ENCODE results near the gene KCTD10. TPM values are rescaled to one million over a fixed set of nuclear protein-coding genes. Genes with fewer than 3 reads are reported as not detected.
A peak's percentile ranks its signal among the peaks of the same experiment; 100 is the strongest.
"Not testable (repeated sequence)": the region's sequence is repeated elsewhere in the genome, so short reads cannot be mapped to it uniquely, and the experiment has no call there.

The KCTD10 gene
- total RNA-seq, 1 donor = 36.9 TPM

- DNase-seq (ENCODE audit: low read depth in 2 of 3, low spot score in 2 of 3) = no peak
Observed at GRCh38 chr12:109475121-109475520, 2.0 kb downstream of the KCTD10 start.

GRCh38 chr12:109473526-109474270 lies 3.4 kb downstream of the KCTD10 start:
- not testable (repeated sequence) for DNase-seq (ENCODE audit: low read depth in 2 of 3, low spot score in 2 of 3)

GRCh38 chr12:109473006-109473405 lies 4.1 kb downstream of the KCTD10 start:
- DNase-seq (ENCODE audit: low read depth in 2 of 3, low spot score in 2 of 3) = no peak

DNA sequence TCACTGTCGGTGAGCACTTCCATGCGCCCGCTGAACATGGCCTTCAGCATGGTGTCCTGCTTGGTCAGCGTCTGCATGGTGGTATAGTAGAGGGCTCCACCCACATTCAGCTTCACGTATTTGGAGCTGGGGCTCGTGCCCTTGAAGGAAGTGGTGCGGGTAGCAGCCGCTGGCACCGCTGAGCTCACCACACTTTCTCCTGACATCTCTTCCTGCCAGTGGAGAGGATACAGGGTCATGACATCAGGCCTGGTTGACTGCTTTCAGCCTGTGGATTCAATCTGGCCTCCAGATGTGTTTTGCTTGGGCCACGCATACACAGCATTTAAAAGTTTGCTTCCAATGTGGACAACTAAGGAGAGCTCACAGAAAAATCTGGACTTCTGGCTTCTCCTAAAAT lies 7.6 kb downstream of the KCTD10 start:
- no peak for DNase-seq (ENCODE audit: low read depth in 2 of 3, low spot score in 2 of 3)

DNA sequence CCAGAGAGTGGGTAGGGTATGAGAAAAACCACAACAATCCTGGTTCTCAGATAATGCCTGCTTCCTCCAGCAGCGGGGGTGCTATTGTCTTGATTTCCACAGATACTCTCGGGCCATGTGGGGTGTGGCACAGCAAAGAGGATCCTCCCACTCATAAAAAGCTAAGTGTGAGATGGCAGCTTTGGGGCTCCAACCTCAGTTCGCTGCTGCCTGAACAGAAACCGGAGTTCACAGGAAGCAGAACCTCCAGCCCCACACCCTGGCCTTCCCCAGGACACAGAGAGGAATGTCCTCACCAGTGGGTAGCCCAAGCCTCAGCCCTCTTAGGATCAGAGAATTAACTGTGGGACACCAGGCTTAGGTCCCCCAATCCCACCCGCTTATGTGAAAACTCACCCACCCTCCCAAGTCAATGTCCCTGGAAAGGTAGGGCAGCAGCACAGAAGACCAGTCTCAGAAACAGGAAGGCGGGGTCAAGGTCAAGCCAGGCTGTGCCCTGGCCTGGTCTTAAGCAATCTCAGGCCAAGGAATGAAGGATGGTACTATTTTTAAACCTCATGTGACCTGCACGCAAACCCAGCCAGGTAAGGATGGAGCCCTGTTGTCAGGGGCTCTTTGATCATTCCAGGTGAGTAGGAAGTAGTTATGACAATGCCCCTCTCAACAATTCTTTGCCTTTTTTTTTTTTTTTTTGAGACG lies 9.0 kb downstream of the KCTD10 start:
- peak in 1 of 3 donors; percentile 4 for DNase-seq (ENCODE audit: low read depth in 2 of 3, low spot score in 2 of 3)

DNA sequence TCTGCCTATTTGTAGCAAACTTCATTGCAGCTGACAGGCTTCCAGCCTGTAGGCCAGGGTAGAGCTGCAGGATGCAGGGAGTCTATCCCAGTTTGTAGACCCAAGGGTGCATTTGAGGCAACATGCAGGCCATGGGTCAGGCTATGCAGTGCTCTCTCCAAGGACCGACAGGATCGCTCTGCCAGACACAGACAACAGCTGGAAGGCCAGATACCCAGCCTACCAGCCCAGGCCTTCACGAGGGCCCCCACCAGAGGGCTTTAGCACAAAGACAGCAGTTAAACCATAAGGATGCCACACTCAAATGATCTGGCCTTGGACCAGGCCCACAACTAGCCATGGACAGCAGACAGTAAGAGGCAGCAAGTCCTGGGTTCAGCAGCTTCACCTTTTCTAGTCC lies 10.3 kb downstream of the KCTD10 start:
- no peak for DNase-seq (ENCODE audit: low read depth in 2 of 3, low spot score in 2 of 3)

GRCh38 chr12:109466305-109466704 lies 10.8 kb downstream of the KCTD10 start:
- no peak for DNase-seq (ENCODE audit: low read depth in 2 of 3, low spot score in 2 of 3)

- no peak for DNase-seq (ENCODE audit: low read depth in 2 of 3, low spot score in 2 of 3)
Observed at GRCh38 chr12:109464642-109465351, 12.3 kb downstream of the KCTD10 start.

GRCh38 chr12:109463756-109464155 lies 13.3 kb downstream of the KCTD10 start:
- DNase-seq (ENCODE audit: low read depth in 2 of 3, low spot score in 2 of 3) = no peak

DNA sequence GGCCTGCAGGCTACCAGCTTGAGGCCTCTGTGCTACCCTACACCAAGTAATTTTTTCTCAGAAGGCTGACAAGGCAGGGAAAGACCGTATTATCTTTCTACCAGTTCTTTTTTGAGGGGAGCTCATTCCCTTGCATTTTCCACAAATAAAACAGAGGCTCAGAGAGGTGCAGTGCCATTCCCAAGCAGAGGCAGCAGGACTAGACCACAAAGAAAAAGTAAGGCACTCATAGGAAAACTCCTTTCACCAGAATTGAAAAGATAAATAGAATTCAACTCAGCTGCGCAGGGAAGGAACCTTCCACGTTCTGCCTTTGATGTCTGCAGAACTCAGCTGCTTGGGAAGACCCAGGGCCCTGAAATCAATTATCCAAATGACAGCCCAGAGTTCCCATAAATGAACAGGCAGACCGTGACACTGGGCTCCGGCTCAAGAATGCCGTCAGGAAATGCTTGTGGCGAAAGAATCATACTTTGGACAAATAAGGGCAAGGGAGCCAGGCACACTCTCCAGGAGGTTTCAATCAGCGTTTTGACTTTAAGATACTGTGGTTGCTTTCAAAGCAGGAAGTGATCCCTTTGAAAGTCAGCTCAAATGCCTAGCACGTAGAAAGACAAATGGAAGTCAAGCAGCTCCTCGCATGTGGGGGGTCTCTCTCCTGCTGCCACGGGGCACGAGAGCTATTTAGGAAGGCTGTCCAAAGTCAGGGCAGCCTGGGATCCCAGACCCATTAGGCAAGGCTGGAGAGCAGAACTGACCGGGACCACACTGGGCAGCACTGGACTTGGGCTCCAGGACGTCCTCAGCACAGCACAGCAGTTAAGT lies 14.0 kb downstream of the KCTD10 start:
- DNase-seq (ENCODE audit: low read depth in 2 of 3, low spot score in 2 of 3) = peak in 1 of 3 donors; percentile 7

DNA sequence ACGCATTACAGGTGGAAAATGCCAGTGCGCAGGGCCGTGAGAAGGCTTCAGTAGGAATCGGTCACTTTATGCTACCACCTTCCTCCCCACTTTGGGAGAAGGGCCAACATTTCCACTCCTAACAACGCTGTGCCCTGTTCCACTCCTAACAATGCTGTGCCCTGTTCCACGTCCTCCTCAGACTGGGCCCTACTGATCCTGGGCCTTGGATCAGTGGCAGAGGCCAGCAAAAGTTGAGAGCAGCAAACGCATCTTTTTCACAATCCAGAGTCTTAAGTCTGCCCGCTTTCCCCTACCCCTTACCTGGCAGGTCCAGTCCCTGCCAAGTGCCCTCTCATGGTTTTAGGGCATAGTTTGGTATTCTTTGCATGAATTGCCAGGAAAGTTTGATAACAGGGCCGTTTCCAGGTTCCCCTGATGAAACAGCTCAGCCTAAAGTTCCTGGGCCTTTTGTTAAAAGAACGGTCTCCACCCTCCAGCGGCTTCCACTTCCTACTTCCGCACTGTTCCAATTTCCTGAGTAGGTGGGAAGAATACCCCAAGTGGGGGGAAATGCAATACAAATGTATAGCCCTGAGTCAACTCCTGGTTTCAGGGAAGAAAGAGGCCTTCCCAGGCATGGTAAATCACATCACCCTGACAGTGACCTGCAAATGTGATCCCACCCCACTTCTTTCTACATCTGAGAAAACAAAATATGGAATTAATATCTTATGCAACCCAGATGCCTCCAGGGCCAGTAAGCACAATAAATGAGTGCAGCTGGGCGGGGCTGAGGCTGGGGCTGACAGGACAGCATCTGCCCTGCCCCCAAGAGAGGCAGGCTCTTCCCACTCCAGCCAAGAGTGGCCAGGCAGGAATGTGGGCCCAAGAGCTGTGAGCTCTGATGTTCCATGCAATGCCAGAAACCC lies 15.0 kb downstream of the KCTD10 start:
- DNase-seq (ENCODE audit: low read depth in 2 of 3, low spot score in 2 of 3) = no peak

DNA sequence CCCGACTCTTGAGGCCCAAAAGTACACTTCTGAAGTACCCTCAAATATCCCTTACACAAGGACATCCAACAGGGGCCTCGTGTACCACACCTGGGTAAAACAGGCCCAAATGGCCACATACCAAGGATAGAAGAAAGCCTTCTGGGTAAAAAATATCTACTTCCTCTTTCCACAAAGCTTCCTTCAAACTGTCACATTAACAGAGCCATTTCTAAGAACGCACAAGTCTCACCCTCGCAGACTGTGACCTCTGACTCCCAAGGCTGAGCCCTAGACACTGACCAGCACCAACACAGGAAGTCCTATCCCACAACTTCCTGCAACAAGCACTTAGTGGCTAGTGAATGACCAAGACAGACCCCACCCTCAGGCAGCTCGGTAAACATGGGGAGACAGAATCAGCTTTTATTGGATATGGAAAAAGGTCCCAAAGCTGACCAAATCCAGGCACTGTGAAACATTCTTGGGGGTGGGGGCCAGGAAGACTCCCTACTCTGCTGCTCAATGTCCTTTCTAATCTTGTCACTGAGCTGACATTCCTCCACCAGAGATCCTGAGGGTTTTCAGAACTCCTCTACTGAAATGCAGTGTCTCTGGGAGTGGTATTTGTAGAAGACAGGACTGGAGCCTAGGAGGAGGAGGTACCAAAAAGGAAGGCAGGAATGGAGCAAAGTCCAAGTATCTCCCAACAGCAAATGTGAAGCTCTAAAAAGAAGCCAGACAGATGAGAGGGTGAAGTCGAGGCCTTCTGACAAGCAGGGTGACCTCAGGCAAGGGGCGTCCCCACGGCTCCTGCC lies 15.9 kb downstream of the KCTD10 start:
- DNase-seq (ENCODE audit: low read depth in 2 of 3, low spot score in 2 of 3) = peak in 2 of 3 donors; percentile 17 to 39

GRCh38 chr12:109460538-109460937 lies 16.6 kb downstream of the KCTD10 start:
- no peak for DNase-seq (ENCODE audit: low read depth in 2 of 3, low spot score in 2 of 3)

- no peak for DNase-seq (ENCODE audit: low read depth in 2 of 3, low spot score in 2 of 3)
Observed at GRCh38 chr12:109459247-109459646, 17.9 kb downstream of the KCTD10 start.

GRCh38 chr12:109458771-109459208 lies 18.3 kb downstream of the KCTD10 start:
- no peak for DNase-seq (ENCODE audit: low read depth in 2 of 3, low spot score in 2 of 3)

DNA sequence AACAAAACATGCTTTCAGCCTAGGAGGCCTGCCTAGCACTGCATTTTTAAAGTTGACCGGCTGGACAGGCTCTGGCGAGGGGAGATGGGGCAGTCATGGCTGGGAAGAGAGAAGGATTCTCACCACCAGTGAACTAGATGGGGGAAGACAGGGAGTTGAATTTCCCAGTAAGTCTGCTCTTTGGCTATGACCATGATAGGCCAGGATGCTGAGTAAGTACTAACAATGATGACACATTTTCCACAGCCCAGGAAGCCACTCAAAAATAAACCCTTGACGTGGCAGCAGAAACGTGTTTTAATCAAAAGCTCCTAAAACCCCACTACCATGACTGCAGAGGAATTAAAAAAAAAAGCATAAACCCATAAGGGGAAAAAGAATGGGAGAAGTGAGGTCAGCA lies 19.0 kb downstream of the KCTD10 start:
- DNase-seq (ENCODE audit: low read depth in 2 of 3, low spot score in 2 of 3) = no peak

- no peak for DNase-seq (ENCODE audit: low read depth in 2 of 3, low spot score in 2 of 3)
Observed at GRCh38 chr12:109455706-109456105, 21.4 kb downstream of the KCTD10 start.

- no peak for DNase-seq (ENCODE audit: low read depth in 2 of 3, low spot score in 2 of 3)
Observed at GRCh38 chr12:109452489-109452888, 24.6 kb downstream of the KCTD10 start.

DNA sequence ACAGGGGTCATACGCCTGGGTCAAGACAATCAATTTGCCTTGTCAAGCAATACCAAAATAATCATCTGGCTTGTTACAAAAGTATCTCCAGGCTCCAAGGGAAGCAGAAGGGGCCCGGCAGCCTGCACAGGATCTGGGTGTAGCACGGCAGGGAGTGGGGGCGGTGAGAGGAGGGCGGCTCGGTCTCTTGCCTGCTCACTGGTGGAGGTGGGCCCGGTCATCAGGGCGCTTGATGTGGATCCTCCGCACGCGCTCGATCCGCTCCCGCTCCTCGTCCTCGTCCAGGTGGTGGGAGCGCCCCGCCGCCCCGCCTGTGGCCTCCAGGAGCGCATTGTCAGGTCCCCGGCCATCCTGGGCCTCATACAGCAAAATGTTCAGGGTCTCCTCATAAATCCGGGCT lies 25.7 kb downstream of the KCTD10 start:
- no peak for DNase-seq (ENCODE audit: low read depth in 2 of 3, low spot score in 2 of 3)
